Body of pancreas (tissue), 4 donors: Measurements from ENCODE around the gene ATXN7L1. TPM values are rescaled to one million over a fixed set of nuclear protein-coding genes. Genes with fewer than 3 reads are reported as not detected.

Experiments used
- ATAC-seq: fragments of 150-250 bp; one replicate; pipeline ENCODE4 v1.9.1; 2016
- DNase-seq, 4 donors: peaks; one replicate each; pipeline ENCODE4 v3.0.0-alpha.2; 2019
- H3K27ac ChIP-seq, 4 donors: fragments of 200-600 bp; sonication (generic); 1 replicate in 3 of 4; 2 replicates in 1 of 4; pipeline versions ENCODE4 v1.5.1 to v1.6.1; 2016 to 2019; ENCODE audit warnings: mild to moderate bottlenecking in 1 of 4, mixed read lengths in 1 of 4, moderate library complexity in 1 of 4
- H3K27me3 ChIP-seq, 2 donors: fragments of 200-600 bp; sonication (generic); one replicate each; pipeline ENCODE4 v1.6.0; 2016; ENCODE audit warnings: mild to moderate bottlenecking in 1 of 2
- H3K36me3 ChIP-seq, 2 donors: fragments of 200-600 bp; sonication (generic); replicated peaks in 1 of 2; 2 replicates each; pipeline ENCODE4 v1.5.1; 2016; ENCODE audit warnings: low read depth in 2 of 2; ENCODE audit not compliant: insufficient read depth in 1 of 2
- H3K4me1 ChIP-seq: fragments of 200-600 bp; sonication (generic); one replicate; pipeline ENCODE4 v1.6.0; 2016
- H3K4me3 ChIP-seq, 2 donors: fragments of 200-600 bp; sonication (generic); 1 replicate in 1 of 2; 2 replicates in 1 of 2; pipeline ENCODE4 v1.5.1; 2016 to 2019
- H3K9me3 ChIP-seq, 3 donors: fragments of 200-600 bp; sonication (generic); 1 replicate in 2 of 3; 2 replicates in 1 of 3; pipeline ENCODE4 v1.5.1; 2016
- POLR2A ChIP-seq, 3 donors: fragments of 450-650 bp; IDR thresholded peaks; one replicate each; pipeline ENCODE4 v1.6.1; 2016; ENCODE audit warnings: antibody characterized with exemption in 3 of 3, mild to moderate bottlenecking in 2 of 3
- WGBS, 2 donors: methylation state at CpG; one replicate each; pipeline ENCODE4 v1.1.5; 2017; 5-methylcytosine and 5-hydroxymethylcytosine counted together
- intact Hi-C: fragments of 100-400 bp; cut with DNase I; formaldehyde crosslinking; loops from one replicate; pipeline ENCODE4 v1.15.1; 2023
- total RNA-seq, 2 donors: library from RNA; depleted of rRNA; stranded (reverse); fragments of >200 nt; gene quantifications; one replicate each; pipeline ENCODE4 v1.1.0, GENCODE V29; 2016
- TF ChIP-seq, protein P1 (sequence below), 7 experiments: fragments of 450-650 bp in 4 of 7; fragments of 200-600 bp in 3 of 7; sonication (generic) in 3 of 7; IDR thresholded peaks; one replicate each; pipeline ENCODE4 v1.5.1; 2016 to 2019; ENCODE audit warnings: antibody characterized with exemption in 7 of 7

ATXN7L1 gene
- total RNA-seq, 2 donors from 2014 or later = 6.6 to 8.0 TPM

DNA sequence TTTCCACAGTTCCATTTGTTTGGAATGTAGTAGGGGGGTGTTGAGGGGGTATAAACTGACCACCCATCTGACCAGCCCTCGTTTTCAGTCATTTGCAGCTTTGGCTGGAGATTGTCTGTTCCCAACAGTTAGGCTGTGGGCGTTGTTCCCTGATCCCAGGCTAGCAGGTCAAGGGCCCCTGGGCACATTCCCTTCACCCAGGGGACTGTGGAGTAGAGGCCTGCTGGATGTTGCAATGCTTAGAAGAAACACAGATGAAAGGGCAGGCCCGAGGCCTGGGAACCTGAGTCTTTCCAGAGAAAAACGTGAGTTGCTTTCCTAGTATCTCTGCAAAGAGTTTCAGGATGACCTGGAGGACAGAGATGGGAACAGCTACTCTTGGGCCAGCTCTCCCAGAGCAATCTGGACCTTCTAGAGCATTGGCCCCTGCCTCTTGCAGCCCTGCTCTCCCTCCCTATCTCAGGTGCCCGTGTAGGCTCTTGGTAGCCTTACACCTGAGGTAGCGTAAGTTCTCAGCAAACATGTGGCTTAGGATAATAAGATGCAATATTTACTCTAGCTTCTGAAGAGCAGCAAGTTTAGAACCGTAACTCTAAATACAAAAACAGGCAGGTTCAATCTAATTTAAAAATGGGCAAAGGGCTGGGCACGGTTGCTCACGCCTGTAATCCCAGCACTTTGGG is 195.8 kb downstream of the ATXN7L1 start:
- TF ChIP-seq, protein P1, sequence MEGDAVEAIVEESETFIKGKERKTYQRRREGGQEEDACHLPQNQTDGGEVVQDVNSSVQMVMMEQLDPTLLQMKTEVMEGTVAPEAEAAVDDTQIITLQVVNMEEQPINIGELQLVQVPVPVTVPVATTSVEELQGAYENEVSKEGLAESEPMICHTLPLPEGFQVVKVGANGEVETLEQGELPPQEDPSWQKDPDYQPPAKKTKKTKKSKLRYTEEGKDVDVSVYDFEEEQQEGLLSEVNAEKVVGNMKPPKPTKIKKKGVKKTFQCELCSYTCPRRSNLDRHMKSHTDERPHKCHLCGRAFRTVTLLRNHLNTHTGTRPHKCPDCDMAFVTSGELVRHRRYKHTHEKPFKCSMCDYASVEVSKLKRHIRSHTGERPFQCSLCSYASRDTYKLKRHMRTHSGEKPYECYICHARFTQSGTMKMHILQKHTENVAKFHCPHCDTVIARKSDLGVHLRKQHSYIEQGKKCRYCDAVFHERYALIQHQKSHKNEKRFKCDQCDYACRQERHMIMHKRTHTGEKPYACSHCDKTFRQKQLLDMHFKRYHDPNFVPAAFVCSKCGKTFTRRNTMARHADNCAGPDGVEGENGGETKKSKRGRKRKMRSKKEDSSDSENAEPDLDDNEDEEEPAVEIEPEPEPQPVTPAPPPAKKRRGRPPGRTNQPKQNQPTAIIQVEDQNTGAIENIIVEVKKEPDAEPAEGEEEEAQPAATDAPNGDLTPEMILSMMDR (IDR thresholded peaks at IDR 0.05) = no peak
- no peak for TF ChIP-seq POLR2A (IDR thresholded peaks at IDR 0.05)
- ATAC-seq = peak; percentile 7
- H3K9me3 ChIP-seq = no peaks in the 10 kb centered on the region
- intact Hi-C loops = no loop called here
- H3K27me3 ChIP-seq = no peaks in the 10 kb centered on the region
- peak in 3 of 4 donors; percentile 23 to 48 (median 36) for DNase-seq
- H3K4me3 ChIP-seq = no peak overlapping the region
- peaks cover 39% of the 10 kb centered on the region for H3K4me1 ChIP-seq
- H3K36me3 ChIP-seq = no peaks in the 10 kb centered on the region
- WGBS, 2 donors = 77 to 85% methylated on average over 9 of the region's 9 CpGs
- no peak overlapping the region for H3K27ac ChIP-seq

DNA sequence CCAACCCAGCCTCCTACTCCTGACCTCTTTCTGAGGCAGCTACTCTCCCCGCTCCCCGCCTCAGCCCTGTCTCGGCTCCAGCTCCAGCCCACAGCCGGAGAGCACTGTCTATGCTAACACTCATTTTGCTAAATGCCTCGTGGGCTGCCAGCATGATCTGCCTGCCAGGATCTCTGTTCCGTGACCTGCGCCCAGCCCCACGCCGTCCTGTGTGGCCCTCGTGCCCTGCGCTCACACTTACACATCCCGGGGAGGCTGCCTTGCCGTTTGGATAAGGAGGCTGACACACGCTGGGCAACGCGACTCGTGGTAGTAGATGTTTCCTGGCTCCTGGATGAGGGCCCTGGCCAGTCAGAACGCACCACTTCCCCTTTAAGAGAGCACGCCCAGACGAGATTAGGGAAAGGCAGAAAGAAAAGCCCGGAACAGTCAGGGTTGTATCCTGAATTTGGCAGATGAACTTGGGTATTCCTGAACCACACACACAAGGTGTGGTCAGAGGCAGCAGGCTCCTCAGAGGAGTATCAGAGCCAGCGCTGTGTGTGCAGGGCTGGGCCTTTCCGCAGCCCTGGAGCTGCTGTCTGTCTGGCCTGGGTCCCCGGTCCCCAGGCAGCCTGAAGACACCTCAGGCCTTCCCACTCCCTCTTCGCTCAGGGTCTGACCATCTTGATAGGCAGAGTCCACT is 197.4 kb downstream of the ATXN7L1 start:
- peaks cover 52% of the 10 kb centered on the region for H3K4me1 ChIP-seq
- DNase-seq = peak; percentile 65 to 86 (median 78)

DNA sequence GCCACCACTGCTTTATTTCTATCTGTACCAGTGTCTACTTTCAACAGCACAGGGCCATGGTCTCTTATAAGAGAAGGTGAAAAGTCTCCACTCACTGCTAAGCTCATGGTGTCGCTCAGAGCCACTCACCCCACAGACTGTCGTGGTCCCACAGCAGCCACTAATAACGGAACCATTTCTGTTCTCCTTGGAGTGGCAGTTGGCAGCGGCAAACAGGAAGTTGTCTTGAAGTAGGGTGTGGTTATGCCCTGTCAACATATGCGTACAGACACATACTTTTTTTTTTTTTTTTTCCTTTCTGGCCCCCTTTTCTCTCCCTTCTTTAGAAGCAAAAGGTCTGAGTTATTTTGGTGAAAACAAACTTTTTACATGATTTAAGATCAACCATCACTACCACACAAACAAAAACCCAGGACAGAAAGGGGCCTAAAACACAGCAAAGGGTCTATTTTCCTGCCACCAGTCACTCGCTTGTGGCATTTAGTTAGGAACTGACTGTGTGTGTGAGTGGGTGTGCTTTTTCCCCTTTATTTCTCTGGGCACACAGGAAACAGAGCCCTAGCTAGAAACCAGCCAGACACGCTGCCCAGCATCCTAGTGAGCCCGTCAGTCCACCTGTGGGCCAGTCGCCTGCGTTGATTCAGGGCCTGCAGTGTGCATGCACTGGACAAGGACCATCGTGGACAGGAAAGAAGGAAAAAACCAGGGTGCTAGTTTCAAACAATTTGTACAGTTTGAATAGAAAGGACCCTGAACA is 198.4 kb downstream of the ATXN7L1 start:
- H3K36me3 ChIP-seq = no peaks in the 10 kb centered on the region
- ATAC-seq (no peak), DNase-seq (peak in 2 of 4 donors; percentile 41 to 55)
- intact Hi-C loops = no loop called here
- H3K4me3 ChIP-seq = no peak overlapping the region
- H3K4me1 ChIP-seq = peaks cover 61% of the 10 kb centered on the region
- no peak for TF ChIP-seq POLR2A (IDR thresholded peaks at IDR 0.05)
- TF ChIP-seq, protein P1 (IDR thresholded peaks at IDR 0.05) = no peak
- no peaks in the 10 kb centered on the region for H3K27me3 ChIP-seq
- H3K27ac ChIP-seq = peak overlapping the region in 3 of 4 donors; percentile 6 to 59 (median 42)
- WGBS, 2 donors = 57 to 71% methylated on average over 11 of the region's 11 CpGs
- no peaks in the 10 kb centered on the region for H3K9me3 ChIP-seq

More for the DNA sequence above, 197.4 kb downstream of the ATXN7L1 start:
- Histone ChIP-seq H3K9me3 (no peaks in the 10 kb centered on the region), H3K27ac (peak overlapping the region in 3 of 4 donors; percentile 42 to 59 (median 54)), H3K4me3 (no peak overlapping the region), H3K27me3 (no peaks in the 10 kb centered on the region), H3K36me3 (no peaks in the 10 kb centered on the region)
- 16 to 41% methylated on average over 12 to 25 of the region's 25 CpGs for WGBS, 2 donors
- peak in 2 of 3 donors; percentile 44 to 52 for TF ChIP-seq POLR2A (IDR thresholded peaks at IDR 0.05)
- TF ChIP-seq, protein P1 (IDR thresholded peaks at IDR 0.05) = no peak
- intact Hi-C loops = no loop called here
- ATAC-seq = peak; percentile 83

DNA sequence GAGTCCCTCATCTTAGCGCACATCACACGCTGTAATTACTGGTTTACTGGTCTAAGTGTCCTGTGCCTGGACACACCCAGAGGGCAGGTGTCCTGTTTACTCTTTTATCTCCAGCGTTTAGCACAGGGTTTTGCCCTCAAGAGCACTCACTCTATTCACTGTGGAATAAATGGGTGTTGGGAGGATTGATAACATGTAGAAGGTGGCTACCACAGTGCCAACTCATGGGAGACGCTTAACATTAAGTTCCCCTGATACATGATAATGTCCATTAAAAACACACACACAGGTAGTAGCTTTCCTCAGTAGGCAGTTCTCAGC is 199.0 kb downstream of the ATXN7L1 start:
- DNase-seq (no peak), ATAC-seq (no peak)
- no peak for TF ChIP-seq POLR2A (IDR thresholded peaks at IDR 0.05)
- TF ChIP-seq, protein P1 (IDR thresholded peaks at IDR 0.05) = no peak
- H3K27ac ChIP-seq = peak overlapping the region in 3 of 4 donors; percentile 6 to 42 (median 28)
- 67 to 71% methylated on average over 3 to 4 of the region's 4 CpGs for WGBS, 2 donors
- H3K9me3 ChIP-seq = no peaks in the 10 kb centered on the region
- H3K27me3 ChIP-seq = no peaks in the 10 kb centered on the region
- intact Hi-C loops = no loop called here
- H3K4me3 ChIP-seq = no peak overlapping the region
- peaks cover 67% of the 10 kb centered on the region for H3K4me1 ChIP-seq
- H3K36me3 ChIP-seq = no peaks in the 10 kb centered on the region
